K562 (cell line): ENCODE data around the gene ABLIM1.

ENCODE experiments used
- E2F3 ChIP-seq: fragments of 250-450 bp; sonication (Bioruptor Pico); IDR thresholded peaks from 2 replicates; pipeline ENCODE4 v1.4.0; 2020; ENCODE audit warnings: mild to moderate bottlenecking
- FOXK1 ChIP-seq: sonication (generic); formaldehyde crosslinking; IDR thresholded peaks from 2 replicates; pipeline ENCODE4 v1.8.0; 2022; ENCODE audit warnings: missing genetic modification reagents, mild to moderate bottlenecking, borderline replicate concordance

- TF ChIP-seq E2F3 = no peak
- TF ChIP-seq FOXK1 = no peak
These were observed 19.1 kb downstream of the ABLIM1 start for GRCh38 chr10:114638821-114639625.
